HG03378 (cell line): ENCODE measurements around the gene CAMK2B.
"Not testable (repeated sequence)": the region's sequence is repeated elsewhere in the genome, so short reads cannot be mapped to it uniquely, and the experiment has no call there.

ENCODE experiments used
- ATAC-seq: cut with Tn5 transposase; IDR thresholded peaks from one replicate; pipeline ENCODE4 v1.9.1; 2021; ENCODE audit warnings: mild to moderate bottlenecking, moderate library complexity; ENCODE audit not compliant: unreplicated experiment

CAMK2B gene

DNA sequence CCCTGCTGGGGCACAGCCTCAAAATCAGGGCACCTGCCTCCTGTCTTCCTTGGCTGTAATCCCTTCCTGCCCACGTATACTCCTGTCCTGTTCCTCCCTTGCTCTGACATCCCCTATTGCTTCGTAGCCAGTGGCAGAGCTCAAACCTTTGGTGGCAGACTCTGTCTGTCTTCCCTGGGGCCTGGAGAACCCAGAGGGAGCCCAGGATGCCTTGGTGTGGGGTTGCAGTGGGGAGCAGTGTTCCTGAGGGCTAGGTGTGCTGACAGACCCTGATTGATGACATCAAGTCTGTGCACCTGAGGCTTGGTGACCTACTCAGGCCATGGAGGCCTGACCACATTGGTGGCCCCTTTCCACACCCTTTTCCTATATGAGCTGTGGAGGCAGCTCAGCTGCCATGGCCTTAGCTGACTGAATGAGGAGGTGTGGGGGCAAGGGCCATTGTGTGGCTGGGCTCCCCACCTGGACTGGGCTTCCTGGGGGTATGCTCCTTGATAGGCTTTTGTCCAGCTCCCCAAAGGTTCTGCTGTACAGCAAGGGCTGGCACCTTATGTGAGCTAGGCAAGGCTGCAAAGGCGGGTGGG lies 130.7 kb downstream of the CAMK2B start:
- ATAC-seq: no peak

DNA sequence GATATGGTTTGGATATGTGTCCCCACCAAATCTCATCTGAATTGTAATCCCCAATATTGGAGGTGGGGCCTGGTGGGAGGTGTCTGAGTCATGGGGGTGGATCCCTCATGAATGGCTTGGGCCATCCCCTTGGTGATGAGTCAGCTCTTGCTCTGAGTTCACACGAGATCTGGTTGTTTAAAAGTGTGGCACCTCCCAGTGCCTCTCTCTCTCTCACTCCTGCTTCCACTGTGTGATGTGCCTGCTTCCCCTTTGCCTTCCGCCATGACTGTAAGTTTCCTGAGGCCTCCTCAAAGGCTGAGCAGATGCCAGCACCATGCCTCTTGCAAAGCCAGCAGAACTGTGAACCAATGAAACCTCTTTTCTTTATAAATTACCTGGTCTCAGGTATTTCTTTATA lies 131.3 kb downstream of the CAMK2B start:
- no peak for ATAC-seq

DNA sequence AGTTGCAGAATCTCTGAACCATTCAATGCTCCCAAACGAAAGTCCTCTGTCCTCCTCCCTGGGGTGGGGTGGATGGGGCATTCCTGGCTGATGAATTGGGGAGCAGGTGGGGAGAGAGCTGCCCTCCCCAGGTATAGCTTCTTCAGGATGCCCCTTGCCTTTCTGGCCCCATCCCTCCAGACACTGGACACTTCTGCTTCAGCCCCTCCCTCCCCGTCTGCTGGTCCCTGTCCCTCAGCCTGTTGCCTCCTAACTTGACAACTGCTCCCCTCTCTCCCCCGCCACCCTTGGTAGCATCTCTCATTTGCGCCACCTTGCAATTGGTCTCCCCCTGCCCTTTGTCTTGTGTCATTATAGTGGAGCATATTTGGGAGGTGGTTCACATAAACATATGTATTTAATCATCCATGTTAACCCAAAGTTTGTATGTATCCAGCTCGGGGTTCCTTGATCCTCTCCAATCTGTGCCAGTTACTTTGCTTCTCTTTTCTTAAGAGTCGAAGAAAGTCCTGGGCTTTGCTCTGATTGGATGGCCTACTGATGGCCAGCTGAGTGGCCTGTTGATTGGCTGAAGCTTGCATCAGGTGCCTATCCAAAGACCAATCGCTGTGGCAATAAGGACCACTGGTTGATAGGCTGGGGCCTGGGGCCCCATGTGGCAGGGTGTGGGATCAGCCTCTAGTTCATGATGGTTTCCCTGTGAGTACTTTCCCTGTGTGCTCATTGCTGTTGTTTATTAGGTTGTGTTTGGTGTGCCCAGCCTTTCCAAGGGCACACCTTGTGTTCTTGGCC lies 132.2 kb downstream of the CAMK2B start:
- no peak for ATAC-seq

DNA sequence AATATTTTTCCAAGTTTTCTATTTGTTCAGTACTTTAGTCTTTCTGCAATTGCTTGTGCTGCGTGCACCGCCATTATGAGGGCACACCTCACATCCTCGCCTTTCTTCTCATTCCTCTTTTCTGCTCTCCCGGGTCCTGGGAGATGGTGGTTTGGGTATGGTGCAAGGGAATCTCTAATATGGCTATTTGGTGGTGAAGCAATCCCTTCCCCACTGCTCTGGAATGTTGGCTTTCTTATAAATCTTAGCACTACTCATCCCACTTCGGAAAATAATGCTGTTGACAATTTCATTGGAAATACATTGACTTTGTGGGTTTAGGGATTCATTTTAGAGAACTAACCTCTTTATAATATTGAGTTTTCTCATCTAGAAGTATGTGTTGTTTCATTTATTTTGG lies 134.2 kb downstream of the CAMK2B start:
- ATAC-seq: no peak

DNA sequence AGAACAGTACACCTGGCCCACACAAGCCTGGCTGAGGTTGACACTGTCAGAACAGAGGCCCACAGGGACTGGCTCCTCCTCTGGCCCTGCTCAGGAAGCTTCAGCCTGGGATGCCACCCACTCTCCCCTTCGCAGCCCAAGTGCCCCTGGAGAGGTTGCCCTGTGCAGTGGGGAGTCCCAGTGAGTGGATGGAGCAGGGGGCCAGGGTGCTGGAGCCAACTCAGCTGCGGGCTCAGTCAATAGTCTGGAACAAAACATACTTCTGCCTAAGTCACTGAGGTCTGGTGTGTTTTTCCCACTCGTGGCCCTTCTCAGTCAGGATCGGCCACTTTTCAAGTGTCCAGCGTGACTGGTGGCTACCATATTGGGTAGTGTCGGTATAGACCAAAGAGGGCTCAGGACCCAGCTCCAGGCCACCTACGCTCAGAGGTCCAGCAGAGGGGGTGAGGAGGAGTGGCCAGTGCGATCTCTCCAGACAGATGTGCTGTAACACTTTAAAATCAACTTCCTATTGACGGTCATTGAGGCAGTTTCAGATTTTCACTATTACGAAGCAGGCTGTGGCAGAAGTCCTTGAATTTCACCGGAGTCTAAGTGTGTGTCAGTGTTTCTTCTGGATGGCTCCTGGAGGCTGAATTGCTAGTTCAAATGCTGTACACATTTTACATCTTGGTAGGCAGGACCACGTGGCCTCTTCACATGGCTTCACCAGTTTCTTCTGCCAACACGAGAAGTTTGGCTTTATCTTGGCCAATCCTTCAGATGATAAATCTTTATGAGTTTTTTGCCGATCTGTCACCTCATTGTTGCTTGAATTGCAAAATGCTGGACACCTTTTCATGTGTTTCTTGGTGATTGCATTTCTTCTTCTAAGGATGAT lies 135.2 kb downstream of the CAMK2B start:
- ATAC-seq: no peak

DNA sequence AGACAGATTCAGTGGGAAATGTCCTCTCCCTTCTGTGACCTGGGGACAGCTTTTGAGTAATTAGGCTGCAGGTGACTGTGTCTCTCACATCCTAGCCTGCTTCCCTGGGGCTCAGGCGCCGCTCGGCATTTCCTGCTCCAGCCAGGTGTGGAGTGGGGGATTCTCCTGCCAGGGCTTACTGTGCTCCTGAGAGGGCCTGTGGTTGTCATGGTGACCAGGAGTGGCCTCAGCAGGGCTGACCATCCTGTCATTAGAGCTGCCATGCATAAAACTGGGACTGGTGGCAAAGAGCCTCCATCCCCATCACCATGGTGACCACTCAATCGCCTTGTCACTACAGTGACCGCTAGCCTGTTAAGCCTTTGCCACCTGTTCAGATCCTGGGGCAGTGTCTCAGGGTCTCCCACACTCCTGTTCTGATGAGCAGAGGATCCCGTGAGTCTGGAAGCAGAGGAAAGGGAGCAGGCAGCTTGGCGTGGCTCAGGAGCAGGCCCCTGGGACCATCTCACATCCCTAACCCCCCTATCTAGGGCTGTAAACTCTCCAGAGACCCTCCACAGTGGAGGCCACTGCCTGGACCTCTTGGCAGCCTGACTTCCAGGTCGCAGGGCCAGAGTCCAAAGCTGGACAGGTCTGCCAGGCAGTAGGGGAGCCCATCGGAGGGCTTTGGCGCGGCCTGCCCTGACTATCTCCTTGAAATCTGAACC lies 136.0 kb downstream of the CAMK2B start, which contains the start of gene GCK:
Gene GCK, minus strand, starts transcription at position 154 of the 707 bp plus-strand sequence. CDS start 486 bp downstream, outside the sequence.
- ATAC-seq: no peak

DNA sequence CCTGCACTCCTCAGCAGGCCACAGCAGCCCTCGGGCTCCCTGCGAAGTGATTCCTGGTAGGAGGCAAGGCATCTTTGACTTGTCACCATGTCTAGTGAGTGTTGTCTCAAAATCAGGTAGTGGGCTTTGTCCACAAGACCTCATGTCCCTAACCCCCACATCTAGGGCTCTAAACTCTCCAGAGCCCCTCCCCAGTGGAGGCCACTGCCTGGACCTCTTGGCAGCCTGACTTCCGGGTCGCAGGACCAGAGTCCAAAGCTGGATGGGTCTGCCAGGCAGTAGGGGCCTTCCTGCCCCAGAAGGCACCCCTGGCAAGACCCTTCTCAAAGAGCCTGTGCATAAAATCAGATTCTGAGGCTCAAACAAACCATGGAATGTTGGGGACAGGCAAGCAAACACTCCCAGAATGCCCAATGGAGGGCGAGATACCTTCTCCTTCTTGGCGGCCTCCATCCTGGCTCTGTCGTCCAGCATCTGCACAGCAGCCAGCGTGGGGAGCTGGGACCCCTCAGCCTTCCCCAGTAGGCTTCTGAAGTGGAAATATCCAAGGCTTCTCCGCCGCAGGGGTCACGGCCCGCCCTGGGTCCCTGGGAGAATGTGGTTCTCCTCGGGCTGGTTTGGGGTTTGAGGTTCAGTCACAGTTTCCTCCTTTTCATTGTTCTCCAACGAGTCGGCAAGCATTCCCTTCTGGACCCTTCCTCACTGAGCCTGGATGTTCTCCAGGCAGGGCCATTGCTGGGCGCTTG lies 136.7 kb downstream of the CAMK2B start:
- ATAC-seq: no peak

DNA sequence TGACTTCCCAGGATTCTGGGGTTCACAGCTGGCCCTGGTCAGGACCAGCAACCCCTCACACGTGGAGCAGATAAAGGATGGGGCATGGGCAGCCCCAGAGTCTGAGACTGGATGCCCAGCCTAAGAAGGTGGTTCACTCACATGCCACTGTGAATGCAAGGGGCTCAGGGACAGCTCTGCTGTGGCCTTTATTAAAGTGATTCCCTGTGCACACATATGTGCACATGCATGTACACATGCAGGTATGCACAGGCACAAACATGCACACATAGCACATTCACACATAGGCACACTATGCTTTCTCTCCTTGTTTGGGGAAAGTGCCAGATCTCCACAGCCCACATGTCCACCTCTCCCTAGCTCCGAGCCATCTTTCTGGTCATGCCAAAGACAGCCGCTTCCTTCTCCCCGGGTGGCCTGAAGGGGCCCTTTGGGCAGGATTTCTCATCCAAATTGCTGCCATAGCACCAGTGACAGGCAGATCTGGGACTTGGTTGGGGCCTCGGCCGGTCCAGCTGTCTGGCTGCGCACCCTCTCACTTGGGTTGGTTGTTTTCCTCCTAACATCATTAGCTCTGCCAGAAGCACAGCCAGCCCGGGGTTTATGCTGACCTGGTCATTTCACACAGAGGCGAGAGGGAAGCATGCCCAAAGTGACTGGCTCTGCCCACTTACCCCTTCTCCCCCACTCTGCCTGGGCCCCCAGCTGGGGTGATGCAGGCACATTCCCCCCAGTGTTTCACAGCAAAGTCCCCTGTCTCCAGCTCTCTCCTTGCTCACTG lies 137.6 kb downstream of the CAMK2B start:
- no peak for ATAC-seq

DNA sequence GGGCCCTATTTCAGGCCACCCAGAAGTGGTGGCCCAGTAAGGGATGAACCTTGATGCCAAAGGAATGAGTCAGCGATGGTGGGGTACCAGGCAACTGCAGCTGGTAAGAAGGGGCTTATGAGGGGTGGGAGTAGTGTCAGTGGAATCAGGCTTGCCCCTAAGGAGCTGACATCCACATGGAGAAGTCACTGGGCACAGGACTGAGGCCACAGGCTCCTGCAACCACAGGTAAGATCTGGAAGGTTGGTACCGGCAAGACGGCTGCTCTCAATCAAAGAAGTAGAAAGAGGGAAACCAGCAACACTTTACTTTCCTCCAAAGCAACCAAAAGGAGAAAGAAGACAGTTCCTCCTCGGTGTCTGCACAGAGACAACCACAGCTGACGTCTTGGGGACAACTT lies 138.7 kb downstream of the CAMK2B start:
- ATAC-seq: no peak

DNA sequence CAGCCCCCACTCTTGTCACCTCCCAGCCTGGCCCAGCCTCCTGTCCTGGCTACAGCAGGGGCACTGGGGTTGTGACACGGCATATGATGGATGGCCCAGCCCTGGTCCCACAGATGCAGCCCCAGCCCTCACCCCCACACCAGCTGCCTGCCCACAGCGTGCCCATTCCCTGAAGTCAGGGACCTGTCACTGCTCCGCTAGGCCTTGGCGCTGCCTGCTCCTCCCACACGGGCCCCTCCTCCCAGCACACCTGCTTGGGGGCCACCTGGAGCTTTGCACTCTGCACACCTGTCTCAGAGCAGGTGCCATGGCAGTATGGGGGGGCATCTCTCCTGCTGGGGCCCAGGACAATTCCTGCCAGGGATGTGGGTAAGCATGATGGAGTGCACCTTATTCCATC lies 139.7 kb downstream of the CAMK2B start:
- ATAC-seq: no peak

DNA sequence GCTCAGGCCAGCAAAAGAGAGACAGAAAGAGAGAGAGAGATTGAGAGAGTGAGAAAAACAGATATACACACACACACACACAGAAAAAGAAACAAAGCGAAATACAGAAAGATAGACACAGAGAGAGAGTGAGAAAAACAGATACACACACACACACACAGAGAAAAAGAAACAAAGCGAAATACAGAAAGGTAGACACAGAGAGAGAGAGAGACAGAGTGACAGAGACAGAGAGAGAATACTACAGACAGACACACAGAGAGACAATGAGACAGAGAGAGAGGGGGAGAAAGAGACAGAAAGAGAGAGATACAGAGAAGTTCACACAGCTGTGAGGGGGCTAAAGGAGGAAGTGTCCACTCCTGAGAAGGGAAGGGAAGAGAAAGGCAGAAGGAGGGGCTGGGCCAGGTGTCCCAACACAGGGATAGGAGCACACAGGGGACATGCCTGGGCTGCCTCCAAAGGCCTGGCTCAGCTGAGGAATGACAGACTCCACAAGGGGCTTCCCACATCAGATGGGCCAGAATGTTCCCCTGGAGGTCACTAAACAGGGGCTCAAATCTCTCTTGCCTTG lies 140.4 kb downstream of the CAMK2B start:
- ATAC-seq: no peak

DNA sequence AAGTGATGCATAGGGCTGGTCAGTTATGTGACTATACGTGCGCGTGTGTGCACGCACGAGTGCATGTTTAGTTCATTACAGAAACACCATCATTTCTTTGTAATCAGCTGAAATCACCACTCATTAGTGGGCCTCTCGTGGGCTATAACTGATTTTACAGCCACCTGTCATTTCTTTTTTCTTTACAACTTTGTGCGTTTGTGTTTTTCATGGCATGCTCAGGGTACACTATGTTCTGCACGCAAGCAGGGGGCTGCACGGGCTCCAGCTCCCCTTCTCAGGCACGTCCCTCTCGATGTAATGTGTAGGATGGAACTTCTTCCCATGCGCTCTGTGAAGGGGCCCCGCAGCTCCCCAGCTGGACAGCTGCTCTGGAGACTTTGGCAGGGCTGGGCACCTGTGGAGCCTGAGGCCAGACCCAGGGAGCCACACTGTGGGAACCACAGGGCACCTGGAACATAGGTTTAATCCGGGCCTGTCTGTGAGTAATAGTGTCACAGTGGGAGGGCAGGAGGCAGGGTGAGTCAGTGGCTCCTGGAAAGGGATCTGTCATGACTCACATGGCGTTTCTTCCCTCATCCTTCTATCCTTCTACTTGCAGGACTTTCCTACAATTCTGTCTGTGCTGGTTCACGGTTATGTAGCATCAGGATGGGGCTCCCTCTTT lies 141.1 kb downstream of the CAMK2B start:
- ATAC-seq: no peak

DNA sequence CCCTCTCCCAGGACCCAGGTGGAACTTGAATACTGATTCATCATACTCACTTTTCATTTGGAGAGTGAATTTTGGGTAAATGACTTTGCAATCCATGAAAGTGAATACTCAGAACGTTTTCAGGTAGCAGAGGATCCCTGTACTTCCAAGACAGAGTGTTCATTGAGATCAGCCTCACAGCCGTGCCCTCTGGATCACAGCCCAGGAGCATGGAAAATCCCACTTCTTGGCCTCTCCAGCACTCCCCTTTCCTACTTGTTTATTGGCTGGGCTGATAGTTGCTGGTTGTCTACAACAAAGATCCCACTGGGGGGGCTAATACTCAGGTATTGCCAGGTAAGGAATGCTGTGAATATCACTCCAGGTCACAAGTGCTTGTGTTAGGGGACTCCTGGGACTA lies 142.0 kb downstream of the CAMK2B start:
- no peak for ATAC-seq

DNA sequence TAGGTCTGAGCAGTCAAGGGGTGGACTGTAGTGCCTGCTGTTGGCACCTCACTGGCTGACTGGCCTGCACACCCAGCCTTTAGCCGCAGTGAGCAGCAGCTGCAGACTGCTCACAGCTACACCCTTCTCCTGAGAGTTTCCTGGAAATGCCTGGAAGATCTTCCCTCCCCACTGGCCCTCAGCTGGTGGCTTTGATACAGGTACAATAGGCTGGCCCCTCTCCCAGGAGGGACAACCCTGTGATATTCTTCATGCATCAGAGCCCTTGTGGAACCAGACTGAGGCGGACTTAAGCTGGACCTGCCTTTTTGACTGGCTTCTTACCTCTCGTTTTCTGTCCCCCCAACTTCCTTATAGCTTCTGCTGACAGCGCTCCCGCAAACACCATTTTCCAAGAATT lies 142.6 kb downstream of the CAMK2B start:
- ATAC-seq: no peak

DNA sequence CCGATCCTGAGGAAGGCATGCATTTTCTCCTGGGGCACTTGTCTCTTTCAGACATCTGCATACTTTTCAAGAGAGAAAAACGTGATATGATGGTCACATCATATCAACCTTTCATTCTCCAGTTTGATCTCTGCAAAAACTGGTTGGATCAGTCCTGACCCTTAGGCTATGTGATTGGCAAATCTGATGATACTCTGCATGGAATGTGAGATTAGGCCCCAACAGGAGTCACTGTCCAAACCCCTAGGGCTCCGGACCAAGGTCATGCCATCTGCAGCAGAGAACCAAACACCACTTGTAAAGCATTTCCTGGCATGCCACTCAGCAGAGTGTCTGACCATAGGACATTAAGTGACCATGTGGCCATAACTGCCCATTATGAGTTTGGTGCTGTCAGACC lies 144.8 kb downstream of the CAMK2B start:
- ATAC-seq: no peak

DNA sequence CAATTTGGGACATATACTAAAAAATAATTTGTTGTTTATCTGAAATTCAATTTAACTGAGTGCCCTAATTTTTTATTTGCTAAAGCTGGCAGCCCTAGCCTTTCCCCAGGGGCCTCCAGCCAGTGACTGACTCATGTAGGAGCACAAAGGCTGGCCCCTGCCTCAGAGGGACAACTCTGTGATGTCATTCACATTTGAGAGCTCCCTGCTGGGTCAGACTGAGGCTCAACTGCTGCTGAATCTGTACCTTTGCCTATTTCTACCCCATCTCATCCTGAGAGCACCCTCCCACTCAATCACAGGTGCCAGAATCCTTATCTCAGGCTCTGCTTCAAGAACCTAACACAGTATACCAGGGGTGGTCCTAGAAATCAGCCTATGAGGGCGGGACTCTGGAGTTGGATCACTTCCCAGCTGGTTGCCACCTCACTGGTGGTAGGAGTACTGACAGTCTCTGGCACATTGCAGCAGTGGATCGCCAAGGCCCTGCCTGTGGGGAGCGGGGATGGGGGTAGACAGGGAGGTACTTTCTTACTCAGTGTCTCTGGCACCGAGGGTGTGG lies 147.7 kb downstream of the CAMK2B start:
- no peak for ATAC-seq

DNA sequence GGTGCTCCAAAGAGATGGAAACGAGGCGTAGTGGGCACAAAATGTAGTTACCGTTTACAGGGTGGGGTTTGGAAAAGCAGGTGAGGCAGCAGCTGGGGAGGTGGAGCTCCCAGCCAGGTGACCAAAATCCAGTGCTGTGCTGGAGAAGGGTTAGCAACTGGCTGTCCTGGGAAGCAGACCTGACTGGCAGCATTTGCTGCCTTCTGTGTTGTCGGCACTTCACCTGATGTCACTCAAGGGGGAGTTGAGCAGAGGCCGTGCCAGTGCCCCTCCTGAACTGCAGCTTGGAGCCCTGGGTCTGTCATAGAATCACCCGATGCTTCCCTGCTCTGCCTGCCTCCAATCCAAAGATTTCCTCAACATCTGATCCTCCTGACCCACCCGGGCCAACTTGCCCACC lies 148.9 kb downstream of the CAMK2B start:
- no peak for ATAC-seq

DNA sequence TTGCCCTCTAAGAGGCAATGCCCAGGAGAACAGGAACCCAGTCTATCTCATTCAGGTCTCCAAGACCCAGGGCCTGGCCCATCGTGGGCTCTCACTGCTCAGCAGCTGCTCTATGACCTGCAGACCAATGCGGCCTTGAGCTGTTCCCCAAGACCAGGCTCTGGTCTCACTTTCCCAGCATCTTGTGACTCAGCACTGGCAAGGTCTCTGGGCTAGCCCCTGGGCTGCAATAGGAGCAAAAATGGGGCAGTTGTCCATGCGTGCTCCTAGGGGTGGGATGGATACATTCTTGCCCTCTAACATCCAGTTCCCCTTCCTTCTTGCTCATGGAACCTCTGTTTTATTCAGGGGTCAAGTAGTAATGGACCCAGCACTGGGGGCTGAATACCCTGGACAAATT lies 149.7 kb downstream of the CAMK2B start:
- no peak for ATAC-seq

DNA sequence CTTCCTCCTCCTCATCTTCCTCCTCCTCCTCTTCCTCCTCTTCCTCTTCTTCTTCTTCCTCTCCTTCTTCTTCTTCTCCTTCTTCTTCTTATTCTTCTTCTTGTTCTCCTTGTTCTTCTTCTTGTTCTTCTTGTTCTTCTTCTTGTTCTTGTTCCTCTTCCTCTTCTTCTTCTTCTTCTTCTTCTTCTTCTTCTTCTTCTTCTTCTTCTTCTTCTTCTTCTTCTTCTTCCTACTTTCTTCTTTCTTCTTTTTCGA lies 150.8 kb downstream of the CAMK2B start:
- not testable (repeated sequence) for ATAC-seq
